ENCODE measurements around the gene SULT2A1.
"Not testable (repeated sequence)": the region's sequence is repeated elsewhere in the genome, so short reads cannot be mapped to it uniquely, and the experiment has no call there.

- TF ChIP-seq, protein P1, sequence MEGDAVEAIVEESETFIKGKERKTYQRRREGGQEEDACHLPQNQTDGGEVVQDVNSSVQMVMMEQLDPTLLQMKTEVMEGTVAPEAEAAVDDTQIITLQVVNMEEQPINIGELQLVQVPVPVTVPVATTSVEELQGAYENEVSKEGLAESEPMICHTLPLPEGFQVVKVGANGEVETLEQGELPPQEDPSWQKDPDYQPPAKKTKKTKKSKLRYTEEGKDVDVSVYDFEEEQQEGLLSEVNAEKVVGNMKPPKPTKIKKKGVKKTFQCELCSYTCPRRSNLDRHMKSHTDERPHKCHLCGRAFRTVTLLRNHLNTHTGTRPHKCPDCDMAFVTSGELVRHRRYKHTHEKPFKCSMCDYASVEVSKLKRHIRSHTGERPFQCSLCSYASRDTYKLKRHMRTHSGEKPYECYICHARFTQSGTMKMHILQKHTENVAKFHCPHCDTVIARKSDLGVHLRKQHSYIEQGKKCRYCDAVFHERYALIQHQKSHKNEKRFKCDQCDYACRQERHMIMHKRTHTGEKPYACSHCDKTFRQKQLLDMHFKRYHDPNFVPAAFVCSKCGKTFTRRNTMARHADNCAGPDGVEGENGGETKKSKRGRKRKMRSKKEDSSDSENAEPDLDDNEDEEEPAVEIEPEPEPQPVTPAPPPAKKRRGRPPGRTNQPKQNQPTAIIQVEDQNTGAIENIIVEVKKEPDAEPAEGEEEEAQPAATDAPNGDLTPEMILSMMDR (conservative IDR thresholded peaks at IDR 0.05), result not testable (repeated sequence)
- not testable (repeated sequence) for TF ChIP-seq ZFX (IDR thresholded peaks at IDR 0.05)
These were observed 27.9 kb downstream of the SULT2A1 start for GRCh38 chr19:47858231-47858630.
